ENCODE measurements around the gene MEGF11.
A peak's percentile ranks its signal among the peaks of the same experiment; 100 is the strongest.
"Not testable (repeated sequence)": the region's sequence is repeated elsewhere in the genome, so short reads cannot be mapped to it uniquely, and the experiment has no call there.

MEGF11 gene

GRCh38 chr15:65993762-65994161 is 259.8 kb downstream of the MEGF11 start:
- no peak for DNase-seq

DNA sequence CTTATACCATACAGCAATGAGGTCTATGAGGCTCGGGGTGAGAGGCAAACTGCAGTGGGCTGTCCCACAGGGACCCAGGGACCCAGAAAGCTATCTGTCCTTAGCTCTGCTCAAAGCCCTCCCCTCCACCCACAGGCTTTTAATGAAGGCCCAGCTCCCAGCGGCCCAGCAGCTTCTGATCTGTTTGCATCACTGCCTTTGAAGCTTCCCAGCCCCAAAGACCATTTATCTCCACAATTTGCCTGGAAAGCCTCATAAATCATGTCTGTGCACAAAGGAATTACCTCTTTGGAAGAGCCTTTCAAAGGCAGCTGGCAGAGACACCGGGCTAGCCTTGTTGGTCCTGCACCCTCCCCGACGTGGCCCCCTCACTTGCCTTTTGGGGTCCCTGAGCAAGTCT is 260.3 kb downstream of the MEGF11 start:
- no peak for DNase-seq

DNA sequence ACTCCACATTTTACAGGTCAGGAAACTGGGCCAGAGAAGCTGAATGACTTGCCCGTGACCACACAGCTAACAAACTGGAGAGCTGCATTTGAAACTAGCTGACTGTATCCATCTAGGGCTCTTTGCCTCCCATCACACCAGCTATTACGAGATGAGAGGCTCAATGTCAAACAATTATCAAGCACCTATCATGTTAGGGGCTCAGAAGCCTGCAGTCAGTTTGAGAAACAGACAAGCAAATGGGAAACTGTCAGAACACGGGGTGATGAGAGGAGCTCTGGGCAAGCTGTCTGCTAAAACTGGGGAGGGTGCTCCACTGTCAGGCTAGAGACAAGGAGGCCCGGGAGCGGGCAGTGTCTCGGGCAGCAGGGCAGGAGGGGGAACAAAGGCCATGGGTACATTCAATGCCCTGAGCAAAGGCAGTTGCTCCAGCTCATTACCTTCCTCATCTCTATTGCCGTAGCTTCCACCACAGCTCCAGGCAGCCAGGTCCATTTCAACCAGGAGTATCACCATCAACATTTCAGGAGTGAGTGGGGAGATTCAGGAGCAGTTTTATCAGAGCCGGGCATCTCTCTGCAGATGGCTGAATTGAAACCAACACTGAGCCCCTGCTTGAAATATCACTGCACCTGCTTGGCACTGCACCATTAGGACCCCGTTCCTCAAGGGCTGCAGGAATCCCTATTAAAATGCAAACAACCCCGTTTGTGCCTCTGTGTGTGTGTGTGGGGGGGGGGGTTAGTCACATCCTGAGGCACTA is 261.6 kb downstream of the MEGF11 start:
- no peak for DNase-seq

DNA sequence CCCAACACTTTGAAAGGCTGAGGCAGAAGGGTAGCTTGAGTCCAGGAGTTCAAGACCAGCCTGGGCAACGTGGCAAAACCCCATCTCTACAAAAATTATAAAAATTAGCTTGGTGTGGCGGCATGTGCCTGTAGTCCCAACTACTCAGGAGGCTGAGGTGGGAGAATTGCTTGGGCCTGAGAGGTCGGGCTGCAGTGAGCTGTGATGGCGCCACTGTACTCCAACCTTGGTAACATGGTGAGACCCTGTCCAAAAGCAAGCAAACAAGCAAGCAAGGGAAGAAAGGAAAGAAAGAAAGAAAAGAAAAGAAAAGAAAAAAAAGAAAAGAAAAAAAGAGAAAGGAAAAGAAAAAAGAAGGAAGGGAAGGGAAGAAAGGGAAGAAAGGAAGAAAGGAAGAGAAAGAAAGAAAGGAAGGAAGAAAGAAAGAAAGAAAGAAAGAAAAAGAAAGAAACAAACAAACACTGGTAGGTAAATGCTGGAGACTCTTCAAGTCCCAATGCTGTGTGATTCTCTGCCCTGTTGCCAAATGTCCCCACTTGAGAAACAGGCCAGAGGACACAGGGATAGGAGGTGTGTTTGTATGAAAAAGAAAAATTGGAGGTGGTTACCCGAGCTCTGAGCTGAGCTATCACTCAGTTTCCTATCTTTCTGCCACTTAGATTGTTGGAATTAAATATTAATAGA is 263.1 kb downstream of the MEGF11 start:
- no peak for DNase-seq

DNA sequence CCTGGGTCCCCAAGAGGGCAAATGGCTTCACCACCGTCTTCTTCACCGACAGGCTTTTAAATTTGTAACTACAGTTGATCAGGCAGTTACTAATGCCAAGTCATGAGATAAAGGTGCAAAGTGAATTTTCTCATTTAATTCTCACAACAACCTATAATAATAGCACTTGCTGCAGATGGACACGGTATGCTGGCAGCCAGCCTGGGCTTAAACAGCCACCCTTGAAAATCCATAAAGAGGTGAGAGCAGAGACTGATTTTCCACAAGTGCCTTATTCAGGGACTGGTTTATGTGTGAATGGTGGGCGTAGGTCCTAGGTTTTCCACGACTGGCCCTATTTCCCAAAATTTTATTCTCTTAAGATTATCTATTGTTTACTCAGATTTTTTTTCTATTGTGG is 266.4 kb downstream of the MEGF11 start:
- no peak for DNase-seq

GRCh38 chr15:65986416-65986815 is 267.1 kb downstream of the MEGF11 start:
- DNase-seq, result no peak

DNA sequence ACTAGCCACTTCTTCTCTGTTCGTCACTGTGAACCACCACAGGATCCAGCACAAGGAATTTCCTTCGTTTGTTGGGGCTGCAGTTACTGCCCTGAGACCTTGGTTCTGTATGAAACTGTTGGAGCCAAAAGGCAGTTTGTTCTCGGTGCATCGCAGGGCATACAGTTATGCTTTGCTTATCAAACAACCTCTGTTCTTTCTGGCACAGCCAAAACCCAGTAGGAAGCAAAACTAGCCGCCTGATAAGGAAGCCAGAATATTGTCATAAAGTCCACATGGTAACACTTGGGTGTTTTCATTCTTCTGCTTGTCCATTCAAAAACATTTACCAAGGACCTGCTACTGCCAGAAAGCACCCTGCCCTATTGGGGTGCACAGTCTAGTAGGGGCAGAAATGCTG is 268.2 kb downstream of the MEGF11 start:
- DNase-seq, result no peak

DNA sequence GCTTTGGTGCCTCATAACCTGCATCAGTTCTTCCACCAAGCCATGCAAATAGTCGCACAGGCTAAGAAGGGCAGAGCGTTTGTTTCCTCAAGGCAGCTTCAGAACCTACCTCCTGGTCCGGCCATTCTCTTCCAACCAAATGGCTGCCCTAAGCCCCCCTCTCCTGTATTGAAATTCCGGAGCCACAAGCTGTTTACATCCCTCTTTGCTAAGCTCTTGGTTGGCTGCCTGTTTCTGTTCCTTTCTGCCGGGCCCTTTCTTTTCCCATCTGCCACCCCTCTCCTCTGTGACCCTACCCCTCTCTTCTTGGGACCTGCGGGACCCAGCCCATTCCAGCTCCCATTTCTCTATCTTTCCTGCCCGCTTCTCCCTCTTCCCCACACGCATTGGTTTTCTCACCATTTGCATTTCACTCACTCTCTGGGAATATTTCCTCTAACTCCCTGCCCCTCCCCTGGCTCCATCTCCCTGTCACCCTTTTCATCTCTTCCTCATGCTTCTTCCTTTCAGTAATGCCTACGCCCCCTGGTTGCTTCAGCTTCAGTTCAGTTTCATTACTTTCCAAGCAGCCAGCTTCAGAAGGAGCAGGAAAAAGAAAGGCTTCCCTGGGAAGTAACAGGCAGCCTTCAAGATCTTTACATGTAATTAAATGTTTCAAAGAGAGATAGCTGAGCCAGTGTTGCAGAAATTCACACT is 270.8 kb downstream of the MEGF11 start:
- no peak for DNase-seq

- DNase-seq, result no peak
Measured at GRCh38 chr15:65981837-65982626, 271.5 kb downstream of the MEGF11 start.

DNA sequence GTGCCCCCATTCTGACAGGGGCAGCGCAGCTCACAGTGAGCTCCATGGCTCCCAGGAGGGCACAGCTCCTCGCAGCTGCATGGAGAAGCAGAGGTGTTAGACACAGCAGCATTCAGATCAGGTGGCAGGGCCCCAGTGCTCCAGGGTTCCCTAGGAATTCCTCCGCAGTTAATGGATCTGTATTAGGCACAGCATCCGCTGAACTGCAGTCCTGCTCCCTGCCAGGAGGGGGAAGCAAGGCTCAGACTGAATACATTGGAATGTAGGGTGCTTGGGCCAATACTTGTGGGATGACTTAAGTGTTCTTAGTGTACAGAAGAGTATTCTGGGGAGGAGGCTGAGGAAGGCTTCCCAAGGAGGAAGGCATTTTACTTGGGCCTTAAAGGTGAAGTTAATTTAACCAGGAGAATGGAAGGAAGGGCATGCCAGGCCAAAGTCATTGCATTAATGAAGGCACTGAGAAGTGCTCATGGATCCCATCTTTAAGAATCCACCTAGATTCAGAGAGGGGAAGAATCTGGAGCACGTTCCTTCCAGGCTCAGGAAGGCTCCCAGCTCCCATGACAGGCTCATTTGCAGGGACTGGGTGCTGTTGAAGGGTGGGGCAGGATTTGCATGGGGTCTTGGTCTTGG is 272.6 kb downstream of the MEGF11 start:
- peak; percentile 75 for DNase-seq

DNA sequence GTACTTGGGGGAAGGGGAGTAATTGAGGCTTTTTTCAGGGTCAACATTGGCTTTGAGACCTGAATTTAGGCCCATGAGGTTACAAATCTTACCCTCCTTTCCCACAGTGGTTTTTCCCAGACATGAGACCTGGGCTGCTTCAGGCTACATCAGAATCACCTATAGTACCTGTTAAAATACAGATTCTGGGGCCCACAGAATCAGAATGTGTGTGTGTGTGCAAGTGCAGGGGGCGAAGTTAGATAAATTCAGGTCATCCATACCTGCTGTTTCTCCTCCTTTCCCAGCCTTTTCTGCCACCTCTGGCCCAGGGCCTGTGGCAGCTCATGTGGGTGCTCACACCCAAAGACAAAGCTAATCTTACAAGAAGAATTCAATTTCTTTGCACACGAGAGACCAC is 273.7 kb downstream of the MEGF11 start:
- DNase-seq, result no peak

GRCh38 chr15:65979316-65979715 is 274.2 kb downstream of the MEGF11 start:
- no peak for DNase-seq

DNA sequence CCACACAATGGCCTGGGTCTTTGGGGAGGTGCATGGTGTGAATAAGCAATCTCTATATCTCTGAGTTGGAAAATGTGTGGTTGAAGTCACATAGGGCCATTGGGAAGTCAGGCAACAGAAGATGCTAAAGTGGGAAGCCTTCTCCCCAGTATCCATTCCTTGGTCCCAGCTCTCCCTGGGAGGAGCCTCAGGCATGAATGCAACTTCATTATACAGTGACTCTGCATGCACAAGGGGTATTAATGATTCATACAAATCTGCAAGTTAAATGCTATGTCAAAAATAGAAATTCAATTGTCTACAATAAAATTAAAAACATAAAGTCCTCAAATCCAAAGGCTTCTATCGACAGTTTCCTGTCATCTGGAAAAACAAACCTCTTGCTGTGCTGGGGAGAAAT is 275.4 kb downstream of the MEGF11 start:
- no peak for DNase-seq

DNA sequence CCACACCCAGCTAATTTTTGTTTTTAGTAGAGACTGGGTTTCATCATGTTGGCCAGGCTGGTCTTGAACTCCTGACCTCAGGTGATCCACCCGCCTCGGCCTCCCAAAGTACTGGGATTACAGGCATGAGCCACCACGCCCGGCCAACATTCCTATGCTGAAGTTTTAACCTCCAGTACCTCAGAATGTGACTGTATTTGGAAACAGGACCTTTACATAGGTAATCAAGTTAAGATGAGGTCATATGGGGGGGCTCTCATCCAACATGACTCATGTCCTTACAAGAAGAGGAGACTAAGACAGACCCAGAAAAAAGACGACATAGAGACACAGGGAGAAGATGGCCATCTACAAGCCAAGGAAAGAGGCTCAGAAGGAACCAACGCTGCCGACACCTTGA is 277.4 kb downstream of the MEGF11 start:
- DNase-seq, result not testable (repeated sequence)

DNA sequence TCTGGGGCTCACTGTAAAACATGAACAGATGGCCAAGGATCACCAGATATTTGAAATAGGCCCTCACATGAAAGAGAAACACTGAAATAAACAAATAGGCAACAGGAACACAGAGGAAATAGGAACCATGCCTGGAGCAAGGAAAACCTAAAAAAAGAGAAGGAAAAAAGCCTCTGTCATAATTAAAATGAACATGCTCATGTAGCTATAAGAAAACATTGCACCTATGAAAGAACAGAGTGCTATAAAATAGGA is 281.9 kb downstream of the MEGF11 start:
- DNase-seq, result no peak

DNA sequence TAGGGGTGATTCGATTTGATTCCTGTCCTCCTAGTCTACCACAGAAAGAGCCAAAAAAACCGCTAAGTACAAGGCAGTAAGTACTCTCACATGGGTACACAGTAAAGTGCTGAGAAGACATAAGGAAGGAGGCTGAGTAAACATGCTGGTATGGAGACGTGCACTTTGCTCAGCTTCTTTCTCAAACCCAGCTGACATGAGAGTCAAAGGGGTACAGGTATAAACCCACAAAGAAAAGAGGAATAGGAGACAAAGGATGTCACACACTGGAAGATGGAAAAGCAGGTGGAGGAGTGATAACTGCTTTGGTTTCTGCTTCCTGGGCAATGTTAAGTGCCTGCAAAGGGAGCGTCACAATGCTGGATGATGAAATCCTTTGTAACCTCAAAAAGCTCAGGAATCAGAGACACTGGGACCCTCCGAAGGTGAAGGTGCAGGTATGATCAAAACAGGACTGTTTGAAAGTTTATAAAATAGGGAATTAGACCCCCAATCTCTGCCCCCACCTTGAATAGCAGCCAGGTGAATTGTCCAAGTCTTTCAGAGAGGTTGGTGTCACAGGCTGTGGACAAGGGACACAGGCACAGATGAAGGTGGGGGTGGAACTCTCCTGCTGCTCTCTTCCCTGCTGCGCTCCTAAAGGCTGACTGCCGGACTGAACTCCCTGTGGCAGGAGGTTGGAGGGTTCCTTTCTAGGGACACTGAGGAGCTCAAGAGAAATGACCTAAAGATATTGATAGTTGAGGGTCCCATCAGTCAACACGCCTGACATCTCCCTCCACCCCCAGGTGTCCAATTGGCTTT is 282.4 kb downstream of the MEGF11 start:
- peak; percentile 16 for DNase-seq

GRCh38 chr15:65969865-65970816 is 283.4 kb downstream of the MEGF11 start:
- no peak for DNase-seq

DNA sequence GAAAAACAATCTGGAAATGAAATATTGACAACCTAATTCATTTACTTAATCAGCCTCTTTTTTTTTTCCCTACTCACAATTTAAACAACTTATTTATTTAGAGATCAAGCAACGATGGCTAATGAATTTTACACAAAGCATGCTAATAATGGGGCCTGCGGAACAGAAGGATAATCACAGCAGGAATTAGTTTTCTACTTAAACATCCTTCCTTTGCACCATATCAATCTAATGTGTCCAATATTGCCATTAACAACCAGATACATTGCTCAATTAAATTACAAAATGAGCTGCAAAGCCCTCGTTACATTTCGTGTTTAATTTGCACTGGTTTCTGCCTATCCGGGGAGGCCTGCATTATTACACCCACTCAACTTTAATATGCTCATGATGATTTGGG is 285.0 kb downstream of the MEGF11 start:
- no peak for DNase-seq

DNA sequence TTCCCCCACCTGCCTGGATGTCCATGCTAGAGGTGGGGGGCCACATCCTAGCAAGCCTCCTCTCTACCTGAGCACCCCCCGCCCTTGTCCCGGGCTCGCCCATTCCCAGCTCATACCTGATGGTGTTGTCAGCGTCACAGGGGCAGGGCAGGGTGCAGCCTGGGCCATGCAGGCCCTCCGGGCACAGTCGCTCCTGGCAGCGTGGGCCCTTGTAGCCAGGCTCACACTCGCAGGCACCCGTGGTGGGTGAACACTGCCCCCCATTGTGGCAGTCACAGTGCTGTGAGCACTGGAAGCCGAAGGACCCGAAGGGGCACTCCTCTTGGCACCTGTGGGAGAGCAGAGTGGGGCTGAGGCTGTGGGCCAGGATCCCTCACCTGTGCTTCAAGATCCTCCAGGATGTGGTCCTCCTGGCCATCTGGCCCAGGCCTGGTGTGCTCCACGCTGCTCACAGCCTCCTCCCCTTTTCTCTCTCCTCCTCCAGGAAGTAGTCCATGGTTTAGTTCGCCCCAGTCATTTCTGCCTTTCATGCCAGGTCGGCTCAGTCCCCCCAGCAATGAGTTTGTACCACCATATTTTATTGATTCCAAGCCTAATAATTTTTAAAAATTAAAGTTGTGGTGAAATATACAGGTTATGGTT is 288.6 kb downstream of the MEGF11 start:
- DNase-seq, result no peak

DNA sequence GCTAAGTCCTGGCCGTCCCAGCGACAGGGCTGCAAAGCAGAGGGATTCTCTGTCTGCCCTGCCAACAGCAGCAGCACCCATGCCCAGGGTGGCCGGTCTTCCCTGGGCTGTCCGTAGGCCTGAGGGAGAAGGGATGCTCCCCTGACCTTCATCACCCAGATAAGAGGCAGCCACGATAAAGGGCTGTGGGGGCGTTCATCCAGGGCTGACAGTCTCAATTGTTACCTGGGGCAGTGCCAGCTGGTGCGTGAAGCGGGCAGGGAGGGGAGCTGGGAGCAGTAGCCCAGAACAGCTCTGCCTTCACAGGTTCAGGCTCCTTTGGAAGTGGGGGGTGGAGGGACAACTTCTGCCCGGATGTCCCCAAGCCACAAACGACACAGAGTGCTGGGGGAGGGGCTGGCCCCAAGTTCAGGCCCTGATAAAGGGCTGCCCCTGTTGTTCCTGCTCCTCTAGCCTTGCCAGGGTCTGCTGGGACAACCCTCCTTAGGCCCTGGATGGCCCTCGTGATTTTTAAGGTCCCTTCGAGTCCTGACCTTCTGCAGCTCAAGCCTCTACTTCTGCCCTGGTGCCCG is 289.6 kb downstream of the MEGF11 start:
- DNase-seq, result no peak
